CD14-positive monocyte (primary cell): Measurements from ENCODE around the gene AHCTF1. TPM values are rescaled to one million over a fixed set of nuclear protein-coding genes. Genes with fewer than 3 reads are reported as not detected.

Experiments
- DNase-seq, 3 donors: peaks; one replicate each; pipeline ENCODE4 v3.0.0-alpha.2; 2011 to 2022
- H2AFZ ChIP-seq: 2 replicates; pipeline ENCODE4 v1.6.0; 2012; ENCODE audit warnings: mild to moderate bottlenecking, low read depth, low read length, inconsistent platforms; ENCODE audit not compliant: insufficient read depth, poor library complexity, severe bottlenecking
- H3K27ac ChIP-seq, 2 donors: 1 replicate in 1 of 2; 2 replicates in 1 of 2; pipeline ENCODE4 v1.5.1; 2012 to 2013; ENCODE audit warnings: low read length in 2 of 2, control low read depth in 1 of 2, inconsistent platforms in 1 of 2, low read depth in 1 of 2, mild to moderate bottlenecking in 1 of 2
- H3K27me3 ChIP-seq, 2 donors: one replicate each; pipeline versions ENCODE4 v1.6.0 to v1.6.1; 2011 to 2013; ENCODE audit warnings: low read length in 2 of 2; ENCODE audit not compliant: control insufficient read depth in 2 of 2, insufficient read depth in 2 of 2
- H3K36me3 ChIP-seq, 2 donors: replicated peaks in 1 of 2; 1 replicate in 1 of 2; 2 replicates in 1 of 2; pipeline versions ENCODE4 v1.5.1 to v1.6.1; 2012 to 2013; ENCODE audit warnings: low read length in 2 of 2, control low read depth in 1 of 2, inconsistent platforms in 1 of 2, mild to moderate bottlenecking in 1 of 2; ENCODE audit not compliant: insufficient read depth in 2 of 2, control insufficient read depth in 1 of 2
- H3K4me1 ChIP-seq, 2 donors: 1 replicate in 1 of 2; 2 replicates in 1 of 2; pipeline versions ENCODE4 v1.5.1 to v1.6.1; 2012 to 2013; ENCODE audit warnings: low read length in 2 of 2, control low read depth in 1 of 2, inconsistent platforms in 1 of 2, mild to moderate bottlenecking in 1 of 2, moderate library complexity in 1 of 2; ENCODE audit not compliant: insufficient read depth in 2 of 2, control insufficient read depth in 1 of 2
- H3K4me2 ChIP-seq: replicated peaks from 2 replicates; pipeline ENCODE3; 2012; ENCODE audit warnings: low read length, moderate library complexity, mild to moderate bottlenecking; ENCODE audit not compliant: poor library complexity, severe bottlenecking; ENCODE audit errors: extremely low read depth
- H3K4me3 ChIP-seq, 3 experiments: fragments of 200-600 bp in 1 of 3; sonication (generic) in 1 of 3; replicated peaks in 1 of 3; 1 replicate in 2 of 3; 2 replicates in 1 of 3; pipeline ENCODE4 v1.5.1; 2011 to 2013; ENCODE audit warnings: low read length in 3 of 3, mild to moderate bottlenecking in 3 of 3, control low read depth in 2 of 3, low read depth in 2 of 3, inconsistent platforms in 1 of 3, moderate library complexity in 1 of 3
- H3K79me2 ChIP-seq: 2 replicates; pipeline ENCODE4 v1.6.0; 2012; ENCODE audit warnings: mild to moderate bottlenecking, control low read depth, inconsistent platforms, low read length, moderate library complexity; ENCODE audit not compliant: insufficient read depth
- H3K9ac ChIP-seq: 2 replicates; pipeline ENCODE4 v1.6.0; 2017; ENCODE audit warnings: low read length, mild to moderate bottlenecking; ENCODE audit not compliant: insufficient read depth, poor library complexity, severe bottlenecking
- H3K9me3 ChIP-seq, 2 donors: replicated peaks in 1 of 2; 1 replicate in 1 of 2; 2 replicates in 1 of 2; pipeline versions ENCODE4 v1.5.1 to v1.6.1; 2012 to 2013; ENCODE audit warnings: low read length in 2 of 2, control low read depth in 1 of 2; ENCODE audit not compliant: control insufficient read depth in 1 of 2, insufficient read depth in 1 of 2
- H4K20me1 ChIP-seq: 2 replicates; pipeline ENCODE4 v1.6.0; 2012; ENCODE audit warnings: mild to moderate bottlenecking, low read length, control low read depth, moderate library complexity; ENCODE audit not compliant: insufficient read depth
- H3K27ac Mint-ChIP-seq, 7 donors: one replicate each; pipeline ENCODE4 v1.8.0; 2020; ENCODE audit warnings: mild to moderate bottlenecking in 7 of 7, mixed read lengths in 7 of 7, moderate library complexity in 6 of 7, inconsistent platforms in 2 of 7
- H3K27me3 Mint-ChIP-seq, 3 donors: one replicate each; pipeline ENCODE4 v1.8.0; 2021 to 2022; ENCODE audit warnings: low read depth in 3 of 3, mild to moderate bottlenecking in 3 of 3, mixed read lengths in 3 of 3, moderate library complexity in 3 of 3, inconsistent platforms in 1 of 3
- H3K36me3 Mint-ChIP-seq, 2 donors: one replicate each; pipeline ENCODE4 v1.8.0; 2020; ENCODE audit warnings: mixed read lengths in 2 of 2, inconsistent platforms in 1 of 2, mild to moderate bottlenecking in 1 of 2
- H3K4me1 Mint-ChIP-seq: one replicate; pipeline ENCODE4 v1.8.0; 2020; ENCODE audit warnings: mild to moderate bottlenecking, mixed read lengths
- H3K4me3 Mint-ChIP-seq, 2 donors: one replicate each; pipeline ENCODE4 v1.8.0; 2020; ENCODE audit warnings: mild to moderate bottlenecking in 2 of 2, mixed read lengths in 2 of 2, moderate library complexity in 1 of 2
- H3K9me3 Mint-ChIP-seq, 7 donors: one replicate each; pipeline ENCODE4 v1.8.0; 2020 to 2022; ENCODE audit warnings: mixed read lengths in 7 of 7, mild to moderate bottlenecking in 6 of 7, moderate library complexity in 6 of 7, inconsistent platforms in 2 of 7
- WGBS: methylation state at CpG from one replicate; pipeline ENCODE4 v1.1.5; 2013; ENCODE audit warnings: missing lambda C conversion rate; ENCODE audit not compliant: insufficient coverage; 5-methylcytosine and 5-hydroxymethylcytosine counted together
- intact Hi-C, 2 donors: fragments of 100-400 bp; cut with micrococcal nuclease; formaldehyde crosslinking; loops; one replicate each; pipeline versions ENCODE4 v1.15.0 to v1.15.1; 2023
- polyA minus RNA-seq: library from RNA; depleted of rRNA, polyadenylated mRNA; stranded (reverse); fragments of >200 nt; gene quantifications from 2 replicates; pipeline ENCODE4 v1.2.3, GENCODE V29; 2012
- polyA plus RNA-seq, 3 donors: library from polyadenylated mRNA; depleted of rRNA in 1 of 3; unstranded in 2 of 3; stranded (reverse) in 1 of 3; fragments of 300-500 nt in 2 of 3; fragments of >200 nt in 1 of 3; fragmentation: Illumina TruSeq in 2 of 3; gene quantifications; 1 replicate in 2 of 3; 2 replicates in 1 of 3; pipeline ENCODE4 v1.2.3, GENCODE V29; 2012 to 2021
- total RNA-seq, 12 experiments: library from RNA in 1 of 12; stranded (reverse) in 1 of 12; fragments of 120-200 nt in 1 of 12; gene quantifications; one replicate each; pipeline ENCODE4 v1.2.4 and lab custom pipeline; 2013 to 2026; ENCODE audit warnings: mixed read lengths in 6 of 12, inconsistent platforms in 1 of 12
- TF ChIP-seq, protein P1 (sequence below): fragments of 200-600 bp; IDR thresholded peaks from one replicate; pipeline ENCODE4 v1.8.0; 2022; ENCODE audit warnings: antibody characterized with exemption, mild to moderate bottlenecking

AHCTF1 gene, protein sequence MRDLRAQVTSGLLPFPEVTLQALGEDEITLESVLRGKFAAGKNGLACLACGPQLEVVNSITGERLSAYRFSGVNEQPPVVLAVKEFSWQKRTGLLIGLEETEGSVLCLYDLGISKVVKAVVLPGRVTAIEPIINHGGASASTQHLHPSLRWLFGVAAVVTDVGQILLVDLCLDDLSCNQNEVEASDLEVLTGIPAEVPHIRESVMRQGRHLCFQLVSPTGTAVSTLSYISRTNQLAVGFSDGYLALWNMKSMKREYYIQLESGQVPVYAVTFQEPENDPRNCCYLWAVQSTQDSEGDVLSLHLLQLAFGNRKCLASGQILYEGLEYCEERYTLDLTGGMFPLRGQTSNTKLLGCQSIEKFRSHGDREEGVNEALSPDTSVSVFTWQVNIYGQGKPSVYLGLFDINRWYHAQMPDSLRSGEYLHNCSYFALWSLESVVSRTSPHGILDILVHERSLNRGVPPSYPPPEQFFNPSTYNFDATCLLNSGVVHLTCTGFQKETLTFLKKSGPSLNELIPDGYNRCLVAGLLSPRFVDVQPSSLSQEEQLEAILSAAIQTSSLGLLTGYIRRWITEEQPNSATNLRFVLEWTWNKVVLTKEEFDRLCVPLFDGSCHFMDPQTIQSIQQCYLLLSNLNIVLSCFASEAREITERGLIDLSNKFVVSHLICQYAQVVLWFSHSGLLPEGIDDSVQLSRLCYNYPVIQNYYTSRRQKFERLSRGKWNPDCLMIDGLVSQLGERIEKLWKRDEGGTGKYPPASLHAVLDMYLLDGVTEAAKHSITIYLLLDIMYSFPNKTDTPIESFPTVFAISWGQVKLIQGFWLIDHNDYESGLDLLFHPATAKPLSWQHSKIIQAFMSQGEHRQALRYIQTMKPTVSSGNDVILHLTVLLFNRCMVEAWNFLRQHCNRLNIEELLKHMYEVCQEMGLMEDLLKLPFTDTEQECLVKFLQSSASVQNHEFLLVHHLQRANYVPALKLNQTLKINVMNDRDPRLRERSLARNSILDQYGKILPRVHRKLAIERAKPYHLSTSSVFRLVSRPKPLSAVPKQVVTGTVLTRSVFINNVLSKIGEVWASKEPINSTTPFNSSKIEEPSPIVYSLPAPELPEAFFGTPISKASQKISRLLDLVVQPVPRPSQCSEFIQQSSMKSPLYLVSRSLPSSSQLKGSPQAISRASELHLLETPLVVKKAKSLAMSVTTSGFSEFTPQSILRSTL (N-terminal part only)
- total RNA-seq (2013): 23.2 TPM
- 1 to 10 TPM; 2.4 to 8.8 (median 5.4) TPM for polyA plus RNA-seq
- polyA minus RNA-seq: 12.5 and 12.6 TPM in 2 replicates
- 72.9 to 246 (median 179) reads per million in 11 experiments for total RNA-seq (lab: John Stamatoyannopoulos, UW)

DNA sequence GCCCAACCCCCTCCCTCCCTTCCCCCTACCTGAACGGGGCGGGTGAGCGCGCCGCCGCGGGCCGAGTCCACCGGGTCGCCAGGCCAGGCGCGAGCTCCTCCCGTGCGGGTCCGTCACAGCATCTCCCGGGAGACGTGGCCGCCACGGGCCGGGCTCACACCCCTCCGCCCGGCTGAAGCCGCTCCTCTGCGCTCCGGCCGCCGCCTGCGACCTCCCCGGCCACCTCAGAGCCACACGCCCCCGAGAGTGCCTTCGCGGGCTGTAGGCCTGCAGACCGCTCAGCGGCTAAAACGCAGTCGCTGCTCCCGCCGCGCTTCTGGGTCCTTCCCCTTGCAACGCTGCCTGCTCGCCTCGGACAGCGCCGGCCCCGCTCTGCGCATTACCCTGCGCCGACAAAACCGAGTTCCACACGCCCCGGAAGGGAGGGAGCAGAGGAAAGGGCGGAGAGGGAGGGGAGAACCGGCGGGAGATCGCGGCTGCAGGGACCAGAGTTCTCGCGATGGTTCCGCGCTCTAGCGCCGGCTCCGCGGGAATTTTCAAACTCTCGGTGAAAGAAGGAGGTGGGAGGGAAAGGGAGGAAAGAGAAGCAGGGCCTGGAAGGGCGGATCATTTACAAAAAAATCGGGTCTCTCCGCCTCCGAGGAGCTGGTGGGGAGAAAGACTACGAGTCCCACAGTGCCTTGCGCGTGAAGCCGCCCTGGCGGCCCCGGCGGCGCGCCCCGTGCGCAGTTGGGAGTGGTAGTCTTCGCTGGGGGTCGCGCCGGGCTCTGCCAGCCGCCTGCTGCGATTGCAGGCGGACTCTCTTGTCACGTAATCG, at the start of gene AHCTF1:
TSS of gene AHCTF1 (minus strand) at position 400 of the 817 bp plus-strand sequence. CDS start 13,578 bp downstream, outside the sequence.
- peak within 1 kb of the TSS; percentile 92 for H3K4me2 ChIP-seq
- WGBS: 0% methylated on average over 88 of the region's 90 CpGs

More for the DNA sequence above, at the start of gene AHCTF1:
- peaks cover 3 to 7% (median 5%) of the 10 kb centered on the region in 7 donors for H3K9me3 Mint-ChIP-seq
- TF ChIP-seq, protein P1, sequence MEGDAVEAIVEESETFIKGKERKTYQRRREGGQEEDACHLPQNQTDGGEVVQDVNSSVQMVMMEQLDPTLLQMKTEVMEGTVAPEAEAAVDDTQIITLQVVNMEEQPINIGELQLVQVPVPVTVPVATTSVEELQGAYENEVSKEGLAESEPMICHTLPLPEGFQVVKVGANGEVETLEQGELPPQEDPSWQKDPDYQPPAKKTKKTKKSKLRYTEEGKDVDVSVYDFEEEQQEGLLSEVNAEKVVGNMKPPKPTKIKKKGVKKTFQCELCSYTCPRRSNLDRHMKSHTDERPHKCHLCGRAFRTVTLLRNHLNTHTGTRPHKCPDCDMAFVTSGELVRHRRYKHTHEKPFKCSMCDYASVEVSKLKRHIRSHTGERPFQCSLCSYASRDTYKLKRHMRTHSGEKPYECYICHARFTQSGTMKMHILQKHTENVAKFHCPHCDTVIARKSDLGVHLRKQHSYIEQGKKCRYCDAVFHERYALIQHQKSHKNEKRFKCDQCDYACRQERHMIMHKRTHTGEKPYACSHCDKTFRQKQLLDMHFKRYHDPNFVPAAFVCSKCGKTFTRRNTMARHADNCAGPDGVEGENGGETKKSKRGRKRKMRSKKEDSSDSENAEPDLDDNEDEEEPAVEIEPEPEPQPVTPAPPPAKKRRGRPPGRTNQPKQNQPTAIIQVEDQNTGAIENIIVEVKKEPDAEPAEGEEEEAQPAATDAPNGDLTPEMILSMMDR: no peak
- peaks cover 23% of the 10 kb centered on the region for H3K4me1 Mint-ChIP-seq
- Histone ChIP-seq H3K9me3 (peaks cover 0 to 6% of the 10 kb centered on the region in 2 donors), H3K27ac (peak within 1 kb of the TSS; percentile 89 to 93), H3K4me3 (peak within 1 kb of the TSS; percentile 85 to 93 (median 85)), H3K79me2 (peaks cover 43% of the 10 kb centered on the region), H3K36me3 (peaks cover 3 to 12% of the 10 kb centered on the region in 2 donors), H4K20me1 (peaks cover 29% of the 10 kb centered on the region), H3K9ac (peak within 1 kb of the TSS; percentile 89), H2AFZ (peak within 1 kb of the TSS; percentile 92), H3K4me1 (peaks cover 16 to 24% of the 10 kb centered on the region in 2 donors), H3K27me3 (no peaks in the 10 kb centered on the region)
- H3K27ac Mint-ChIP-seq: peak within 1 kb of the TSS; percentile 92 to 98 (median 97)
- H3K27me3 Mint-ChIP-seq: peaks cover 0 to 7% (median 2%) of the 10 kb centered on the region in 3 donors
- peak within 1 kb of the TSS; percentile 97 to 98 for H3K4me3 Mint-ChIP-seq
- peak; percentile 95 to 97 (median 97) for DNase-seq
- intact Hi-C loops: loop anchor here (2.0 to 10.0 kb wide), 4 partner anchors 31 to 143 kb away; partner anchors contain the start of genes ZNF670 (in 2 of the 2) and ZNF695 (in 1 of the 2)
- peaks cover 17% of the 10 kb centered on the region in 2 donors for H3K36me3 Mint-ChIP-seq
